Activated naive CD4-positive, alpha-beta T cell treated with anti-CD3 and anti-CD28 coated beads, Interleukin-2, amount 50 U/mL, for 24 hours (primary cell): ENCODE data around the gene VAMP1.
A peak's percentile ranks its signal among the peaks of the same experiment; 100 is the strongest.
"Not testable (repeated sequence)": the region's sequence is repeated elsewhere in the genome, so short reads cannot be mapped to it uniquely, and the experiment has no call there.

Source experiments
- H3K27ac Mint-ChIP-seq: one replicate; pipeline ENCODE4 v1.8.0; 2021; ENCODE audit warnings: mild to moderate bottlenecking, mixed read lengths
- H3K27me3 Mint-ChIP-seq: one replicate; pipeline ENCODE4 v1.8.0; 2021; ENCODE audit warnings: mixed read lengths
- H3K36me3 Mint-ChIP-seq: one replicate; pipeline ENCODE4 v1.8.0; 2021; ENCODE audit warnings: mixed read lengths
- H3K4me1 Mint-ChIP-seq: one replicate; pipeline ENCODE4 v1.8.0; 2021; ENCODE audit warnings: mixed read lengths
- H3K4me3 Mint-ChIP-seq: one replicate; pipeline ENCODE4 v1.8.0; 2021; ENCODE audit warnings: mild to moderate bottlenecking, mixed read lengths
- H3K9me3 Mint-ChIP-seq: one replicate; pipeline ENCODE4 v1.8.0; 2021; ENCODE audit warnings: mixed read lengths

VAMP1 gene

DNA sequence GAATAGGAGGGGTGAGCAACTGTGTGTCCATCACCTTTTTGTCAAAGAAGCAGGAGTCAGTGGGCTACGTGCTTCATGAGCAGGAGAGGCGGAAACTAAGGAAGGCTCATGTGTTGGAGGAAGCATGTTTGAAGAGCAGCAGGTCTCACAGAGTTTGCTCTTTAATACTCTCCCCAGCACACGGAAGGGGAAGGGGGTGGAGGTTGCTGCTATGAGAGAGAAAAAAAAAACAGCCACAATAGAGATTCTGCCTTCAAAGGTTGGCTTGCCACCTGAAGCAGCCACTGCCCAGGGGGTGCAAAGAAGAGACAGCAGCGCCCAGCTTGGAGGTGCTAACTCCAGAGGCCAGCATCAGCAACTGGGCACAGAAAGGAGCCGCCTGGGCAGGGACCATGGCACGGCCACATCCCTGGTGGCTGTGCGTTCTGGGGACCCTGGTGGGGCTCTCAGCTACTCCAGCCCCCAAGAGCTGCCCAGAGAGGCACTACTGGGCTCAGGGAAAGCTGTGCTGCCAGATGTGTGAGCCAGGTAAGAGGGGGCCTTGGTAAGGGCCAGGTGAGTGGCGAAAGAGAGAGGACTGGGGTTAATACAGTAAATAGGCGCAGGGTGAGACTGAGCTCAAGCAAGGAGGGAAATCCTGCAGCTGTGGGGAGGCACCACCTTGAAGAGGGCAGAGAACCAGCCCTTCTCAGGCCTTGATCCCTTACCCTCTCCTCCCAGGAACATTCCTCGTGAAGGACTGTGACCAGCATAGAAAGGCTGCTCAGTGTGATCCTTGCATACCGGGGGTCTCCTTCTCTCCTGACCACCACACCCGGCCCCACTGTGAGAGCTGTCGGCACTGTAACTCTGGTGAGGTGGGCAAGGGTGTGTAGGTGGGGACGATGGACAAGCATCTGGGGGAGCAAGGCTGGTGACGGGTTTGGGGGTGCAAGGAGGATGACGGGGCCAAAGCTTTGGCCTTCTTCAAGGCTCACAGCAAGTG lies 25.5 kb downstream of the VAMP1 start, which contains the start of gene CD27:
Gene CD27, plus strand, starts transcription at position 252 of the 985 bp plus-strand sequence. Its CDS starts 141 bp downstream, at position 393.
- Mint-ChIP-seq H3K27me3 (no peaks in the 10 kb centered on the region), H3K4me1 (peaks cover 67% of the 10 kb centered on the region), H3K9me3 (no peaks in the 10 kb centered on the region), H3K4me3 (peak within 1 kb of the TSS; percentile 94), H3K27ac (peak within 1 kb of the TSS; percentile 90), H3K36me3 (peaks cover 7% of the 10 kb centered on the region)

DNA sequence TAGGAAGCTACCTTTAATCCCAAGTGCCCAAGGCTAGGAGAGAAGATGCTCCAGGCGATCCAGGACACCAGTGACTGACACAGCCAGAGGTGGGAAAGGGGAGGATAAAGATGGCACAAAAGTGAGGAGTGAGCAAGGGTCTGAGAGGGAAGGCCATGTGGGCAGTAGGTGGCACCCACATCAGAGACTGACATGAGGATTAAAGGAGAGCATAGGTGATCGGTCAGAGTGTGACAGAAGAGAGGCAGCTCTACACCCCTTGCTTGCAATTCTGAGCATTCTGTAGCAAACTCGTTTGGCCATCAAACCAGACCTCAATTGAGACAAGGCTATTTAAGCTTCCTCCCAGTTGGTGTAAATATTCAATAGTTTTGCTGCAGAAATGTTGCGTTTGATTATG lies 26.4 kb downstream of the VAMP1 start:
- peaks cover 7% of the 10 kb centered on the region for H3K36me3 Mint-ChIP-seq
- peak overlapping the region; percentile 94 for H3K4me3 Mint-ChIP-seq
- H3K4me1 Mint-ChIP-seq, result peaks cover 66% of the 10 kb centered on the region
- no peaks in the 10 kb centered on the region for H3K9me3 Mint-ChIP-seq
- peak overlapping the region; percentile 90 for H3K27ac Mint-ChIP-seq
- H3K27me3 Mint-ChIP-seq, result no peaks in the 10 kb centered on the region

DNA sequence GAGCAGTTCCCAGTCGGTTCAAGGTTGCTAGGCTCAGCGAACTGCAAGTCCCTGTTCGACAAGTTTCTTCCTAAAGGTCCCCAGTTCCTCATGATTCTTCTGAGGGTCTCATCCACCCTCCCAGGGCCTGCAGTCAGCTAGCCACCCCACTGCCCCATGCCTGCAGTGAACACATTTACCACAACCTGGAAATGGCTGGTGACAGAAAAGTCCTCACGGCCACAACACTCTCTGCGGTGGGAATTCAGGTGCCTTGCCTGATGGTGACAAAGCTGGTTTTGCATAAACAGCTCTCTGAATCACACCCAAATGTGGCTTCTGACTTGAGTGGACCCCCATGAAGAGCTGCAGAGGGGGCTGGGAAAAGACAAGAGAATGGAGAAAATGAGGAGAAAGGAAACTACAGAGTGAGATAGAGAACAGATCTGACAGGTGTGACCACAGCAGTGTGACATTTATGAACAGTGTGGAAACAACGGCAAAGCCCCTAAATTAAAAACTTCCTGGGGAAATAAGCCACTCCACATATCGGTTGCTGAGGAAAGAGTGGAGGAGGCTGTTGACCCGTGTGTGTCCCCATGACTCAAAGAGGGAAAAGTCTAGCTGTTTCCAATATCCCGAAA lies 27.0 kb downstream of the VAMP1 start:
- no peaks in the 10 kb centered on the region for H3K9me3 Mint-ChIP-seq
- peaks cover 69% of the 10 kb centered on the region for H3K4me1 Mint-ChIP-seq
- no peaks in the 10 kb centered on the region for H3K27me3 Mint-ChIP-seq
- peak overlapping the region; percentile 94 for H3K4me3 Mint-ChIP-seq
- H3K36me3 Mint-ChIP-seq, result peaks cover 7% of the 10 kb centered on the region
- peak overlapping the region; percentile 90 for H3K27ac Mint-ChIP-seq

GRCh38 chr12:6442836-6443235 lies 27.6 kb downstream of the VAMP1 start:
- H3K4me1 Mint-ChIP-seq, result peaks cover 65% of the 10 kb centered on the region

GRCh38 chr12:6440391-6440790 lies 30.1 kb downstream of the VAMP1 start:
- Mint-ChIP-seq H3K27me3 (no peaks in the 10 kb centered on the region), H3K4me3 (no peak overlapping the region), H3K27ac (peak overlapping the region; percentile 59), H3K9me3 (no peaks in the 10 kb centered on the region), H3K4me1 (peaks cover 46% of the 10 kb centered on the region), H3K36me3 (peaks cover 2% of the 10 kb centered on the region)

More at GRCh38 chr12:6442836-6443235, 27.6 kb downstream of the VAMP1 start:
- peak overlapping the region; percentile 93 for H3K27ac Mint-ChIP-seq
- peak overlapping the region; percentile 94 for H3K4me3 Mint-ChIP-seq
- peaks cover 5% of the 10 kb centered on the region for H3K36me3 Mint-ChIP-seq
- no peaks in the 10 kb centered on the region for H3K27me3 Mint-ChIP-seq
- no peaks in the 10 kb centered on the region for H3K9me3 Mint-ChIP-seq

DNA sequence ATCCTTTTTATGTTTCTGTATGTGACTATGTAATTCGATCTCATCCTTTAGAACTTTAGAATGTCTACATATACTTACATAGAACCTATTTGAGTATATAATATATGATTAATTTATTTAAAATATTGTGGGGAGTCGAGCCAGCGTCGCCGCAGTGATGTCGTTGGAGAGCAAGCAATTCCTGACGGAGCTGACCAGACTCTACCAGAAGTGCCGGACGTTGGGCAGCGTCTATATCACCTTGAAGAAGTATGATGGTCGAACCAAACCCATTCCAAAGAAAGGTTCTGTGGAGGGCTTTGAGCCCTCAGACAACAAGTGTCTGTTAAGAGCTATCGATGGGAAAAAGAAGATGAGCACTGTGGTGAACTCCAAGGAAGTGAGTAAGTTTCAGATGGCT lies 32.1 kb downstream of the VAMP1 start:
- H3K4me1 Mint-ChIP-seq, result peaks cover 49% of the 10 kb centered on the region
- H3K36me3 Mint-ChIP-seq, result no peaks in the 10 kb centered on the region
- H3K9me3 Mint-ChIP-seq, result no peaks in the 10 kb centered on the region
- no peaks in the 10 kb centered on the region for H3K27me3 Mint-ChIP-seq
- peak overlapping the region; percentile 9 for H3K4me3 Mint-ChIP-seq
- peak overlapping the region; percentile 53 for H3K27ac Mint-ChIP-seq

GRCh38 chr12:6437586-6437985 lies 32.9 kb downstream of the VAMP1 start:
- H3K4me3 Mint-ChIP-seq, result no peak overlapping the region
- H3K27ac Mint-ChIP-seq, result no peak overlapping the region
- H3K27me3 Mint-ChIP-seq, result no peaks in the 10 kb centered on the region
- no peaks in the 10 kb centered on the region for H3K9me3 Mint-ChIP-seq
- H3K4me1 Mint-ChIP-seq, result peaks cover 49% of the 10 kb centered on the region
- no peaks in the 10 kb centered on the region for H3K36me3 Mint-ChIP-seq

DNA sequence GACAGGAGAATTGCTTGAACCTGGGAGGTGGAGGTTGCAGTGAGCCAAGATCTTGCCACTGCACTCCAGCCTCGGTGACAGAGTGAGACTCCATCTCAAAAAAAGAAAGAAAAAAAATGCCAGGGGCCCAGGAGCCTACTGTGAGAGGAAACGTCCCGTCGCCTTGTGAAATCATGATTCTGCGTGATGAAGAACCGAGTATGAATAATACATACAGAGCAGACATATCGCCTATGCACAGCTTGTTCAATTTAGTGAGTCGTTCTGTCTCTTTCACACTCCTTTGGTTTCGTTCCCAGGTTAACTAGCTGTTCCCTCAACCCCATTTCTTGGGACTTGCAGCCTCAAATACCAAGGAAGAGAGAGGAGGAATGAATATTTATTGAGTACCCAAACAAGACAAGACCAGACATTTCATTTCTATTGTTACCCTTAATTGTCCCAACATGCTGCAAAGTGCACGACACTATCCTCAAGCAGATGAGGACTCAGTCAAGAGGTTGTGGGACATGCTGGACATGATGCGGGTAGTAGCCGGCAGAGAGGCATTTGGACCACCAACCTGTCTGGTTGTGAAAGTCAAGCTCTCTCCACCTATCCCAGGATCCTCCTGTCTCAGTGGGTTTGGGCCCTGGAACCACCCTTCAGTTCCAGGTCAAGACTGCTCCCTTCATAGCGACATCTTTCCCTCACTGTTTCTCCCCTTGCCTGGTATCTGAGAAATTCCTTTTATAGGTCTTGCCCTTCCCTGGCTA lies 34.3 kb downstream of the VAMP1 start:
- Mint-ChIP-seq H3K9me3 (no peaks in the 10 kb centered on the region), H3K4me3 (no peak overlapping the region), H3K27me3 (no peaks in the 10 kb centered on the region), H3K27ac (no peak overlapping the region), H3K4me1 (peaks cover 44% of the 10 kb centered on the region), H3K36me3 (no peaks in the 10 kb centered on the region)

DNA sequence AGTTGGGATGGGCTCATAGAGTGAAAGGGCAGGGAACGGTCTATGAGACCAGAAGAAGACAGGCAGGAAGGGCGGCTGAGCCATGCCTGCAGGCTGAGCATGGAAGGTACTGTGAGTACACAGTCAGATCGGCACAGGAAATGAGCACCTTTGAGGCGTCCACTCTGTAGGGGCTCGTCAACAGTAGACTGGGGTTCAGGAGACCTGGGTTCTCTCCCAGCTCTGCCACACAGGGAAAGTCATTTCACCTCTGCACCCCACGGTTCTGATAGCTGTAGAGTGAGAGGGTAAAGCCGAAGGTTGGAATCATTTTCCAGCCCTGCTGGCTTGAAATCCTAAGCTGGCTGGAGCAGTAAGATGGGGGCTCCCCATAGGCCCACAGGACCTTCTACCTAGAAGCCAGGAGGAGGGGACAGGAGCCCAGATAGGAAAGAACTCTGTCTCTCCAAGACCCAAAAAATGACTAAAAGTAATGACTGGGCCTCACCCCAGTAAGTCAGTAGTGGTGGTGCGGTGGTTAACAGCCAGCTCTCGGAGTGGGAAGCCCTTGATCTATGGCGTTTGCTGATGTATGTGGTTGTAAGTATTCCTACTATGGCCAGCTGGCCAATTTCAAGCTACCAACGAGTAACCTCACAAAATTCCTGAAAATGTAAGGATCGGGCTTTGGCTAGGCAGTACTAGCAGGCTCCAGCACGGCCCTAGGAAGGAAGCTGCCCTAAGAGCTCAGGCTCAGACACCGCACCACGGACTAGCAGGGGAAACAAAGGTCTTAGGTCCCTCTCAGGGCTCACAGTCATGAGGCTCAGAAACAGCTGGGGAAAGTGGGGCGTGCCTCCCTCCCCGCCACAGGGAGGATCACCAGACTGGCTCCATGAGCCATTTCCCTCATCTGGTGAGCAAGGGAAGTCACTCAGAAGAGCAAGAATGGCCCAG lies 36.0 kb downstream of the VAMP1 start:
- no peaks in the 10 kb centered on the region for H3K27me3 Mint-ChIP-seq
- H3K36me3 Mint-ChIP-seq, result no peaks in the 10 kb centered on the region
- peak overlapping the region; percentile 34 for H3K4me3 Mint-ChIP-seq
- H3K27ac Mint-ChIP-seq, result peak overlapping the region; percentile 88
- no peaks in the 10 kb centered on the region for H3K9me3 Mint-ChIP-seq
- H3K4me1 Mint-ChIP-seq, result peaks cover 54% of the 10 kb centered on the region

- Mint-ChIP-seq H3K27ac (peak overlapping the region; percentile 79), H3K36me3 (no peaks in the 10 kb centered on the region), H3K27me3 (no peaks in the 10 kb centered on the region), H3K4me3 (peak overlapping the region; percentile 57), H3K9me3 (no peaks in the 10 kb centered on the region), H3K4me1 (peaks cover 57% of the 10 kb centered on the region)
Measured at GRCh38 chr12:6432991-6433390, 37.5 kb downstream of the VAMP1 start.

- no peaks in the 10 kb centered on the region for H3K9me3 Mint-ChIP-seq
- peak overlapping the region; percentile 94 for H3K27ac Mint-ChIP-seq
- peak overlapping the region; percentile 71 for H3K4me3 Mint-ChIP-seq
- H3K27me3 Mint-ChIP-seq, result no peaks in the 10 kb centered on the region
- no peaks in the 10 kb centered on the region for H3K36me3 Mint-ChIP-seq
- H3K4me1 Mint-ChIP-seq, result peaks cover 80% of the 10 kb centered on the region
Measured at GRCh38 chr12:6430124-6430989, 40.1 kb downstream of the VAMP1 start.

- Mint-ChIP-seq H3K4me3 (peak overlapping the region; percentile 30), H3K9me3 (no peaks in the 10 kb centered on the region), H3K27ac (peak overlapping the region; percentile 72), H3K4me1 (peaks cover 79% of the 10 kb centered on the region), H3K27me3 (no peaks in the 10 kb centered on the region), H3K36me3 (no peaks in the 10 kb centered on the region)
Measured at GRCh38 chr12:6428326-6428725, 42.2 kb downstream of the VAMP1 start.

GRCh38 chr12:6427796-6428195 lies 42.7 kb downstream of the VAMP1 start:
- Mint-ChIP-seq H3K4me3 (peak overlapping the region; percentile 87), H3K4me1 (peaks cover 76% of the 10 kb centered on the region), H3K27ac (peak overlapping the region; percentile 99)
- not testable (repeated sequence) for H3K36me3 Mint-ChIP-seq, H3K9me3 Mint-ChIP-seq, H3K27me3 Mint-ChIP-seq
